ENCODE measurements around the gene PPIL1.

- TF ChIP-seq, protein P1, sequence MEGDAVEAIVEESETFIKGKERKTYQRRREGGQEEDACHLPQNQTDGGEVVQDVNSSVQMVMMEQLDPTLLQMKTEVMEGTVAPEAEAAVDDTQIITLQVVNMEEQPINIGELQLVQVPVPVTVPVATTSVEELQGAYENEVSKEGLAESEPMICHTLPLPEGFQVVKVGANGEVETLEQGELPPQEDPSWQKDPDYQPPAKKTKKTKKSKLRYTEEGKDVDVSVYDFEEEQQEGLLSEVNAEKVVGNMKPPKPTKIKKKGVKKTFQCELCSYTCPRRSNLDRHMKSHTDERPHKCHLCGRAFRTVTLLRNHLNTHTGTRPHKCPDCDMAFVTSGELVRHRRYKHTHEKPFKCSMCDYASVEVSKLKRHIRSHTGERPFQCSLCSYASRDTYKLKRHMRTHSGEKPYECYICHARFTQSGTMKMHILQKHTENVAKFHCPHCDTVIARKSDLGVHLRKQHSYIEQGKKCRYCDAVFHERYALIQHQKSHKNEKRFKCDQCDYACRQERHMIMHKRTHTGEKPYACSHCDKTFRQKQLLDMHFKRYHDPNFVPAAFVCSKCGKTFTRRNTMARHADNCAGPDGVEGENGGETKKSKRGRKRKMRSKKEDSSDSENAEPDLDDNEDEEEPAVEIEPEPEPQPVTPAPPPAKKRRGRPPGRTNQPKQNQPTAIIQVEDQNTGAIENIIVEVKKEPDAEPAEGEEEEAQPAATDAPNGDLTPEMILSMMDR (IDR thresholded peaks at IDR 0.05; ENCODE audit: low read length), result no peak
- TF ChIP-seq EZH2 (optimal IDR thresholded peaks at IDR 0.05; ENCODE audit: low read depth, low read length), result no peak
- TF ChIP-seq EZH2phosphoT487 (IDR thresholded peaks at IDR 0.05; ENCODE audit: low read length), result no peak
Observed at GRCh38 chr6:36914227-36914794, 39.7 kb upstream of the PPIL1 start.

Measured in MM.1S (cell line).